HG03097 (cell line): Measurements from ENCODE around the gene ARID1B.

Experiments used
- ATAC-seq: cut with Tn5 transposase; IDR thresholded peaks from one replicate; pipeline ENCODE4 v1.9.1; 2021; ENCODE audit not compliant: unreplicated experiment, low FRiP score

The ARID1B gene

DNA sequence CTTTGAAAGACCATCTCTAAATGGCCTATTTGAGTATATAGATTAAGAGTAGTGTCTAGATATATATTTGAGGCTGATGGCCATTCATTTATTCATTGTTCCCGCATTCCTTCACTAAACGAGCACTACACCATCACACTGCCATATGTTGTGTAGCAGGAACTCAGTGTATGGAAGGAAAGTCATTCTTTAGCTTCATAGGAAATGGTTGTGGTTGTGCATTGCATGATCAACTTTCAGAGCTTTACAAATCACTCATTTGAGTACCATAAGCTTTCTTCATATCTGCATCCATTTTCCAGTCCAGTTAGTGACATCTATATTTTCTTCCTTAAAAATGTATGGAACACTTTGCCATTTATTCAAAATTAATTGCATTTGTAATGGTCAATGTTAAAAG is 97.9 kb downstream of the ARID1B start:
- ATAC-seq = no peak

DNA sequence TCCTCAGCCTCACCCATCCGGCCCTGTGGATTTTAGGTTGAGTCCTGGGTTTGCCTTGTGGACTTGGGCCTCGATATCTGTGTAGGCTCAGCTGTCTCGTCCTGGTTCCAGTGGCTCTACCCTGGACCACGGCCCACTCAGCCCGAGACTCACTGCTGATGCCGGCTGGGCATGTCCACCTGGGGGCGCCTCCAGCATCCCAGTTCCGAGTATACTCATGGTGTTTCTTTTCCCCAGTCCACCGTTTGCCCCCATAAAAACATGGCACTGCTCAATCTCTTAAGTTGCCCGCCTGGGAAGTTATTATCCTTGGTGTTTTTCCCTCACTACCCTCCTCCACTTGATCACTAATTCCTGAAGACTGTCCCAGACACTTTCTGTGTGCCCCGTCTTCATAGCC is 99.1 kb downstream of the ARID1B start:
- no peak for ATAC-seq

DNA sequence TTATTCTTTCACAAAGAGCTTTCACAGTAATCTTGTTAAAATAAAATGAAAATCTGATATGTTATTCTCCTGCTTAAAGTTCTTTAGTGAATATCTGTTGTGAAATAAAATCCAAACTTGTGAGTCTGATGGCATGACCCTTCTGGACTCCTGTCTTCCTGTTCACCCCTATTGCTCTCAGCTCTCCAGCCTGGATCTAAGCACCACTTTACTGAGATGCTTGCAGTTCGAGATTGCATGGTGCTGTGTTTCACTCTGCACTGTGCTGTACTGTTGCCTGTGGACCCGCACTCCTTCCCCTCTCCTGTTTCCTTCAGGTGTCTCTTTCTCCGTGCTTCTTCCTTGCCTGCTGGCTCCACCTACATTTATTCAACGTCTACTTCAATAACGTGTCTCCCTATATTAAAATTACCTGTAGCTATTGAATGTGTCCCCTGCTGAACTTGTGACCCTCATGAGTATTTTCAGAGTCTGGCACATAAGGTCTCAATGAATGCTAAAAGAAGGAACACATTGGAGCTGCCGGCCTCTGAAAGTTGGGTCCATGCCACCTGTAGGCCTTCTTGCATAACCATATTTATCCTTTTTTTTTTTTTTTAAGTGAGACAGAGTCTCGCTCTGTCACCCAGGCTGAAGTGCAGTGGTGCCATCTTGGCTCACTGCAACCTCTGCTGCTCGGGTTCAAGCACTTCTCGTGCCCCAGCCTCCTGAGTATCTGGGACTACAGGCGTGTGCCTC is 100.1 kb downstream of the ARID1B start:
- ATAC-seq = no peak

DNA sequence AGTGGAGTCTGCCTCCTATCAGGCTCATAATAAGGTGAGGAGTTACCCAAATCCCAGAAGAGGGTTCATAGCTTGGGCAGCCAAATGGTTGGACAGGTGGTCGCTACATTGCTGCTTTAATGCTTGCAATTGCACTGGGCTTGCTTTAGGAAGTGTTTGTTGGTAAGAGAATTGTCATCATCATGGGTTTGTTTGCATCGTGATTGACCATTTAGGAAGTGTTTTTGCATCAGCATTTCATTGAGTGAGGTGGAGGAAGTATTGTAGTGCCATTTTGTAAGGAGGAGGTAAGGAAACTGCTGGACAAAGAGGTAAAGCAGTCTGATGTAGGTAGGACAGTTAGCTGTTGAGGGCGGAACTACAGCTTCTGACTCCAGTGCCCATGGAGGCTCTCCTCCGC is 101.5 kb downstream of the ARID1B start:
- no peak for ATAC-seq

DNA sequence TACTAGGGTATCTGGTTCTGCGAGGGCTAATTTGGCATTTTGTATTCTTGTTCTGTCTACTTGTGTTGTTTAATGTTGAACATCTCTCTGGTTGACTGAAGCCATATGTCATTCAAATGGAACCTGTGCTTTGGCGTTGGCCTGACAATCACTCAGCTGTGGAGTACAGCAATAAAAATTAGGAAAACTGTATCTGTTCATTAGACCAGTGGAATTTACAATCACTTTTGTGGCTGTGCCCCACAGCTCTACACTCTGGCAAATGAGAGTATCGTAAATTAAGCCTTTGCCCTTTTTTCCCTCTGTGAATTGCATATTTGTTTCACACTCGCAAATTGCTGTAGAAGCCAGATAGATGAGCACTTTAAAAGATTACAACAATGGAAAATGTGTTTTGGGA is 102.0 kb downstream of the ARID1B start:
- ATAC-seq = no peak

DNA sequence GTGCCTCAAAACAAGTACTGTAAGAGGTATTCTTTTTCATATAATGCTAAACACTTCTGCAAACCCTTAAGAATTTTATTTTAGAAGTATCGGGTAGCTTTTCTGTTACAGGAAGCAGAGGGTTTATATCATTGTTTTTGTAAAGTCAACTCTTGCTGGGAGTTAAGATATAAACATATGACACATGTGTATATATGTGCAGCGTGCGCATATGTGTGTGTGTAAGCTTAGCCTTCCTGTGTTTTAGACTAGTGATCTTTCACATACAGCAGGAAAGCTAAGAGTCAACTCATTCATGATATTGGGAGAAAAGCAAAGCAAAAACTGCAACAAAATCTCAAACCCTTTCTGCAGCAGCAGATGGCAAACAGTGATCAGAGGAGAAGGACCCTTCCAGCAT is 102.4 kb downstream of the ARID1B start:
- no peak for ATAC-seq

DNA sequence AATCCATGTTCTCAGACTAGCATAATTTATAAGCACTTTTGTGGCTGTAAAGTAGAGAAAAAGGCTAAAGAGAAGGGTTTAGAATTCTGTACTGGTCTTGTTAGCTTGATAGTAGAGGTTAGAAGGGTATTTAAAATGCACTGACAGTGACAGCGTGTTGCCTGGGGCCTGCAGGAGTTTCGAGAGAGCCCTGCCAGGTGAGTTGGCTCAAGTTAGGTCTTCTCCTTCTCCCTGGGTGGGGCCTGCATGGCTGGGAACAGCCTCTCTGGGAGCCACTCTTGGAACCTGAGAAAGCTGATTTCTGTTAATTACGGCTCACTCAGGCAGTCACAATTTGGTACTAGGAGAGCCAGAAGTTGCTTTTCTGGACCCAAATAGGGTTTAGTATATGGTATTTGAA is 103.7 kb downstream of the ARID1B start:
- no peak for ATAC-seq

DNA sequence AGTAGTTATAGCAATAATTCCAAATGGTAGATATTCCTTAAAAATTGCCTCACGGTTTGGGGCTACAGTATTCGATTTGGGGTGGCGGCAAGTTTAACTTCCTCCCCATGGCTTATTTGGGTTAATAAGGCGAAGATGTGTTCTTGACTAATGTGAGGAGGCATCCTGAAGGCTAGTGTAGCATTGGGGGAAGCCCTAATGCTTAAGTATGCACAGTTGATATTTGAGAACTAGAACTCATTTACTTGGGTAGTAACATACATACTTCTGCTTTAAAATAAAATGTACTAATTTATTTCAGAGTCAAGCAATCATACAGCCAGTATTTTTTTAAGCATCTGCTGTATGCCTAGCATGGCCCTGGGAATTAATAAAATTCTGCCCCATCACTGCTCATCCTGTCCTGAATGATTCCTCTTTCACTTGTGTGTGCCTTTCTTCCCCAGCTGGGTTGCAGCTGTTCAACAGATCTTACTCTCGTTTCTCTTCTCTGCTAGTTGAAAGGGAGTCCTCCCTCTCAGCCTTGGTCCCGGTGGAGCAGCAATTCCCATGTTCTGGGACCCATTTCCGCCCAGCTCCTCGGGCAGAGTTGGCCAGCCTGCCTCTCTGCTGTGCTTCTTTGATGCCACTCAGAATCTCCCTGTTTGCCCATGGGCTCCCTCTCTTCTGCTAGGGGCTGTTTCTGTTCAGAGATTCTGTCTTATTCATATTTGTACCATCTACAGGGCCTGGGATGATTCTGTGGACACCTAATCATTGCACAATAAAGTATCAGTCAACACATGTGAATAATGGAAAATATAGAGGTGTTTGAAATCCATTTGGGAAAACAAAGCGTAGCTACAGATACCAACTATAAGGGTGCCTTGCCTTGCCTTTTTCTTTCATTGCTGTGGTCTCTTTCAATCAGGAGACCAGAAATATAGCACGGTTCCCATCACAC is 104.8 kb downstream of the ARID1B start:
- ATAC-seq = no peak

DNA sequence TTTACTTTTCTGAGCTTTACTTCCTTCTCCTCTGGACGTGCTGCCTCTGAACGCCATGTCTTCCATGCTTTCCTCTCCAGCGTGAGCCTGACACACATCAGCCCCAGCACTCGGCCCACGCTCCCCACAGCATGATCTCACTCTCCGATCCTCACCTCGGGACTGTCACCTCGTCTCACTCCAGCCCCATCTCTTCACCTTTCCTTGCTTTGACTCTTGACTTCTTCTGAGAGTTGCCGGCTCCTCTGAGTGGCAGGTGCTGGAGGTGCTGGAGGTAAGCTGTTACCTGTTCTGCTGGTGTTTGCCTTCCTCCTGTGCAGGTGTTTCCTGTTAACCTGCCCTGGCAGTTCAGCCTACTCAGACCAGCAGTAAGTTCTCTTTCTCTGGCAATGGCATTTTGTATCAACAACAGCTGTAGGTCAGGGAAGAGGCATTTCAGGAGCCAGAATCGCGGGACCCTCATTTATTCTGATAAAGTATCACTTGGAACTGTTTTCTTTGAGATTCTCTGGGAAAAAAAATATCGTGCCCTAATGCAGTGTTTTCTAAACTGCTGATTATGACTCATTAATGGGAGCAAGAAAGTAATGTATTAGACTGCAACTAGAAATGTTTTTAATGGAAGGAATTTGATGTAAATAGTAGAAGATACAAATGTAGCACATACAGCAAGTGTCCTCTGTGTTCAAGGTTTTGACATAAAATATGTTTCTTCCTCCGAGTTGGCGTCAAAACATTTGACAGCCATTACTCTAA is 106.5 kb downstream of the ARID1B start:
- no peak for ATAC-seq

DNA sequence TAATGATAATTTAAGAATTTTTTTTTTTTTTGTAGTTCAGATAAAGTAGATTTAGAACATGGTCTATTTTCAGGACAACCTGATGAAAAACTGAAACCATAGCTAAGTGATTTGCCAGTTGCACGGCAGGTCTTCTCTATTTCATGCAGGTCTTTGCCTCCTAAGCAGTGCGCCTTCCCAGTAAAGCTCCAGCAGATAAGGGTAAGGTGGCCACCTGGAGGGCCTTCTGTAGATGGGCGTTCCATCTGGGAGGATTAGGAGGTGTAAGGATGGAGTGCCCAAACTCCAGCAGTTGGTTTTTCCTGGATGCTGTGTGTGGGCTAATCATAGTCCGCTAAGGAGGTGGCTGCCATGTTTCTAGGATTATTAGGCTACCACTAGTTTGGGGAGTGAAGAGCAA is 107.1 kb downstream of the ARID1B start:
- ATAC-seq = no peak

DNA sequence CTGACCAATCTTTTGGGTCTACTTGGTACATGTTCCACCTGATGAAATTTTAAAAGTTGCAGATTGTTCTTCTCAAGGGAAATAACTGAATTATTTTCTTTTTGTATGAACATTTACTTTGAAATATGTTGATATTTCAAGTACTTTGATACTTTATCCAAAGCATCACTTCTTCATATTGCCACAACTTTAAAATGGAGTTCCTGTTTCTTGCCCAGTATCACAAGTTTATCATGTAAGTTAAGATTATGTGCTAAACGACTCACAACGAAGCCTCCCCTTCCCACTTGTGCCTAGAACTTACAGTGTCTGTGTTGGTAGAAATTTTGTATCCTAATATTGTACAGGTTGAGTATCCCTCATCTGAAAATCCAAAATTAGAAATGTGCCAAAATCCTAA is 108.4 kb downstream of the ARID1B start:
- ATAC-seq = no peak

DNA sequence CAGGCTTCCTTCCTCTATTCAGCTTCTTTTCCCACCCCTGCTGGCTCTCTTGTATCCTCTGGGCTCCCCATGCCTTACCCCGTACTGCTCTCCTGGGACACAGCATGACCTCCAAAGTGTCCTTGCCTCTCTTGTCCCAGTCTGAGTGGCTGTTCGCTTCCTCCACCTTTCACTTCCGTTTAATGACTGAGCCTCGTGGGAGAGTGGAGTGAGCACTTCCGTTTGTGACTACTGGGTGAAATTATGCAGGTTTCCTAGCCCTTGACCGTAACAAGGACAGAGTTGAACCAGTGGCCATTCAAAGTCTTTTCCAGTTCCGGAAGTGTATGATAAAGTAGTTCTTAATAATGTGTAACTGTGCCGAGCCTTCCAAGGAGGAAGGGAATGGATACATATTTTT is 109.2 kb downstream of the ARID1B start:
- ATAC-seq = peak; percentile 73

DNA sequence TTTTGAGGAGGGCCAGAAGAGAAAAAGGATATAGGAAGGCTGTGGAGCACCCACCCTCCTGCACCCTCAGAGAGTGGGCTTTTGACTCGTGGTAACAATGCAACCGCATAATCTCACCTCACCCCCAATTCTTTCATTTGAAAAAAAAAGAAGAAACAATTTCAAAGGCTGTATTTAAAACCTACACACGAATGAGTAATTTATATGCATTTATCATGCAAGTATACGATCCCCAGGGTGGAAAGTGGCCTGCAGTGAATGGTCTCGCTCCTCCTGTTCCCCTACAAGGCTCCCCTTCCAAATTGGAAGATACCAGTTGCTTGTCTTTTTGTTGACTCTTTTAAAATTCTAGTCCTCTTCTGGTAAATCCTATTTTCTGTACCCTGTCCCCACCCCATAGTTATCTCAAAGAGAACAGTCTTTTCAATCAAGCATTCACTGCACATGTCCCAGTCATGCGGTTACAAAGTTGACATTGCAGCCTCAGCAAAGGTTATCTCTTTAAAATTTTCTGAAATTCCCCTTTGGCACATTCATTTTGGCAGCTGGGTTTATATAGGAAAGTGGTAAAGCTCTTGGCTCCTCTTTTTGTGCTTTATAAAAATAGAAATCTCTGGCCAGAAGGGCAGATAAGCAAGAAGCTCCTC is 110.6 kb downstream of the ARID1B start:
- no peak for ATAC-seq

DNA sequence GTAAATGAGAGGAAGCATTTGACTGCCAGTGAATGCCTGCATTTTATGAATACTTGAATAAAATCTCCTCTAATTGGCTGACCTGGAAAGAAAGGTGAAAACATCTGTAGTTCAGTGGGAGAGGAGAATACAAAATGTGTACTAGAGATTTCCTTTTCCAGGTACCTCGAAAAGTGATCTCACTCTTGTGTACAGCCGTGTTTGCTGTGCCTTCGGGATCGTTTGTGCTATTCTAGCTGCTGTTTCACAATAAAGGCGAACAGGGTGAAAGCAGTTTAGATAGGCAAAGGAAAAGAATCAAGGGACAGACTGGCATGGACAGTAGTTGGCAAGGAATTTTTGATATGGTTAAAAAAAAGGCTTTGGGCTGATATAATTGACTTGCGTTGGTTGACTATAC is 112.3 kb downstream of the ARID1B start:
- no peak for ATAC-seq

DNA sequence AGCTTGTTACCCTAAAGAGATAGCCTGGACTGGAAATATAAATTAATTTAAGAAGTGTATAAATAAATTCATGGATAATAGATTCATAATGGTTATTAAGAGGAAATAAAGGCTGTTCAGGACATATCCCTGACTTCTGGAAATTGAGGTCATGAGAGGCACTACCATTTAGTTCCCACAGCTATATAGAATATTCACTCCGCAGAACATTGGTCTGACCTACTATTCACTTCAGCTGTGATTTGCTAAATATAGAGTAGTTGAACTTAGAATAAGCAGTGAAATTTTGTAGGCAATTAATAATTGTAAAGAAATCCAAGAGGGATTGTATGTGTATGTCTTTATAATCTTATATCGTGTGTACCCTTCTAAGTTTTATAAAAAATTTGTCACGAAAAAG is 112.8 kb downstream of the ARID1B start:
- no peak for ATAC-seq

DNA sequence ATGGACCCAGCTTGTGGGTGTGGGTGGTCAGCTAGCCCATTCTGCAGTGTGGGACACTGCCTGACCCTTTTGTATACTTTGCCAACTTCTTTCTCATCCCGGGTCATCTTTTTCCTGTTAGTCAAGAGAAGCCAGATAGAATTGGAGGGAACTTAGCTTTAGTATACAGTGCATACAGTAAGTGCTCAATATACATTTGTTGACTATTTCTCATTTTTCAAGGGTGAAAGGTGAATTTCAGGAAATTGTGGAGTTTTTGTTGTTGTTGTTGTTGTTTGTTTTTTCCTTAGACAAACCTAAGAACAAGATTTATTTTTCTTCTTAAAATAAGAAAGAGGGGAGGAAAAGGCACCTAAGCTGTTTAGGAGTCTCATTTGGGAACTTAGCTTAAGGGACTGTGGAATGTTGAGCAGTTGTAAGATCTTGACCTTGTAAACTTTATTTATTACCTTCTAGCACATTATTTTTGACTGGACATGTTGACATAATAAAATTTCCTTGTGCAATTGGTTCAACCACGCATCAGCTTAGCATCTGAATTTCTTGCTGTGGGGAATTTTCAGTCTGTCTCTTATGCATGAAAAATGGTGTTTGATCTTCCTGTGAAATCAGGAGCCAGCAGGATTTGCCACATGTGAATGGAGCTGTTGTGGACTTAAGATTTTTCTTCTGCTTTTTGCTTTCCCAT is 113.6 kb downstream of the ARID1B start:
- no peak for ATAC-seq

DNA sequence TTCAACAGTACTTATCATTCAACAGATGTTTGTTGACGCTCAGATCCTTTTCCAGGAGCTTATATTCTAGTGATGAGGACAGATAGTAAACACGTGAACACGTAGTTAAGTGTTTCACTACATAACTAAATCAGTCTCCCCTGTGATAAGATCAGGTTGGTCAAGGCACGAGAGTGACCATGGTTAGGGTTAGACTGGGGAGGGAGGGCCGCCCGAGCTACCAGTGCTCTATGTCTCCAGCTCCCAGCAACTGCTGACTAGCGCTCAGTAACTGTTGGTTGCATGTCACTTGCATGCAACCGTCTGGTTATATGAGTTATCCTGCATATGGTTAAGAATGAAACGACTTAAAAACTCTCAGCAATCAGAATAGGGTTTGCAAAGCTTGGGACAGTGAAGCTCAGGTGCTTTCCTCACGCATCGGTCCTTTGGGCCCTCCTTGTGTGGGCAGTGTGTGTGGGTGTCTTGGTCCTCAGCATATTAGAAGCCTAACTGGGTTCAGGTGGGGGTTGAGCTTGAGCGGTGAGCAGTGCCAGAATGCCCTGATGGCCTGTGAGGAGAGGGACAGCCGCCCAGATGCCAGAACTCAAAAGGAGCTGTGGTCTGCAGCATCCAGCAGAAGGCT is 120.8 kb downstream of the ARID1B start:
- no peak for ATAC-seq

DNA sequence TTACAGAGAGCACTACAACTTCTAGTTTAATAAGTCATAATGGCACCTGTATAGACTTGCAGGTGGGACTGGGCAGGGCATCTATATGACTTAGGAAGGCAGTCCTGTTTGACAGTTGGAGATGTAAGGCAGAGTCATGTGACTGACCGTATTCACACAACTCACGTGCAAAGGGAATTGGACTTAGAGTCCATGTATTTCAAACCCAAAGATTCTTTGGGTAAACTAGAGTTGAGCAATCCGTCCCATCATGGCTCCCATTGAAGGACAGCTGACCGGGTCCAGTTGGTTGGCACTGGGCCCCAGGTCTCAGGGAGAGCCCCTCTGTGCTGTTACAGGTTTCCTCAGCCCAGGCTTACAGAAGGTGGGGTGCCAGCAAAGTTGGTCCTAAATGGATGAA is 121.9 kb downstream of the ARID1B start:
- ATAC-seq = no peak

DNA sequence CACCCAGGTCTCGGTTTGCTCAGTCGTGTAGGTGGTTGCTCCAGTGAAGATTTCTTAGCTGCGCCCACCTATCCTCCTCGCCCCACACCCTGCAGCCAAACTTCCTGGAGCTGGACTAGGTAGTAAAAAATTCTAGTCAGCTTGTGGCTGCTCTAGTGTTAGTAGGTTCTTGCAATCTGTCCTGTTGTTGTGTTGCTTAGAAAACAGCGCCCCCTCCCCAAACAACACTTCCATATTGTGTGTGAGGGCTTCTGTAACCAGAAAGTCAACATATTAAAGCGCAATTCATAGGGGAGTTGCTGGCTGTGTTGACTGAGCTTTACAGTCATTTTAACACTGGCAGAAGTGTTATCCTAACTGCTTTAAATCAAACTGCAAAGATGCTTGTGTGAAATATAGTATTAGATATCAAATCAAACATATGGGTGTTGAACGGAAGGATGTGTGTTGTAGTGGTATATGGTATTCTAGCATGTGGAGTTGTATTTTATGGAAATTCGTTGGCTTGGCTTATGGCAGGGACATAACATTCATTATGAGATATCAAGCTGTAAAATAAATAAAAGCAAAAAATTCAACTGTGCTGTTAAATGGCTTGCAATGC is 122.5 kb downstream of the ARID1B start:
- no peak for ATAC-seq
